Sciatic nerve (tissue), 2 donors: ENCODE measurements around the gene LRRC45. TPM values are rescaled to one million over a fixed set of nuclear protein-coding genes. Genes with fewer than 3 reads are reported as not detected.

Experiments
- ATAC-seq: fragments of 200-7000 bp; cut with Tn5 transposase; one replicate; pipeline ENCODE4 v1.9.1; 2020; ENCODE audit warnings: mild to moderate bottlenecking, moderate library complexity
- DNase-seq: peaks from one replicate; pipeline ENCODE4 v3.0.0-alpha.2; 2020; ENCODE audit warnings: low spot score
- intact Hi-C: fragments of 100-400 bp; cut with DNase I; formaldehyde crosslinking; loops from one replicate; pipeline ENCODE4 v1.14.2; 2022
- total RNA-seq: library from RNA; stranded (reverse); fragmentation: NEBNext Ultra II Directional; extraction: Animal tissue kit (Norgen Biotek cat#: 25700); gene quantifications from one replicate; pipeline ENCODE4 v1.2.1, GENCODE V29; 2021
- donor health status: DM: no; HTN: no; CAD: no.
- donor health status: DM: no; HTN: no; CAD: no.

Gene LRRC45
- total RNA-seq, 1 donor from 2014 or later = 8.6 TPM

GRCh38 chr17:82015311-82015971, 7.7 kb upstream of the LRRC45 start:
- DNase-seq = no peak
- intact Hi-C loops = no loop called here
- ATAC-seq = no peak

- no peak for ATAC-seq
- DNase-seq = no peak
- intact Hi-C loops = no loop called here
These were observed 6.8 kb upstream of the LRRC45 start for GRCh38 chr17:82016061-82016874.

GRCh38 chr17:82016875-82017459, 6.1 kb upstream of the LRRC45 start:
- intact Hi-C loops = no loop called here
- DNase-seq = no peak
- no peak for ATAC-seq

GRCh38 chr17:82017612-82018151, 5.4 kb upstream of the LRRC45 start:
- intact Hi-C loops = no loop called here
- DNase-seq (no peak), ATAC-seq (no peak)

- intact Hi-C loops = no loop called here
- ATAC-seq = no peak
- no peak for DNase-seq
These were observed 4.7 kb upstream of the LRRC45 start for GRCh38 chr17:82018152-82018988.

- no peak for DNase-seq
- no peak for ATAC-seq
- intact Hi-C loops = no loop called here
These were observed 4.0 kb upstream of the LRRC45 start for GRCh38 chr17:82018989-82019689.

GRCh38 chr17:82019690-82020571, 3.2 kb upstream of the LRRC45 start:
- no peak for ATAC-seq
- intact Hi-C loops = loop anchor here (1.0 kb wide), 1 partner anchor 61 kb away; no protein-coding TSS in a partner anchor
- no peak for DNase-seq

GRCh38 chr17:82020572-82021106, 2.5 kb upstream of the LRRC45 start:
- DNase-seq (no peak), ATAC-seq (no peak)
- intact Hi-C loops = loop anchor here (1.0 kb wide), 1 partner anchor 61 kb away; no protein-coding TSS in a partner anchor

- intact Hi-C loops = no loop called here
- DNase-seq (peak; percentile 85), ATAC-seq (peak; percentile 28)
These were observed 1.8 kb upstream of the LRRC45 start for GRCh38 chr17:82021107-82021899.

- ATAC-seq = no peak
- DNase-seq = no peak
- intact Hi-C loops = no loop called here
These were observed 1.2 kb upstream of the LRRC45 start for GRCh38 chr17:82021900-82022309.

- no peak for ATAC-seq
- intact Hi-C loops = no loop called here
- DNase-seq = no peak
These were observed 660 bp upstream of the LRRC45 start, which contains the start of gene CENPX for GRCh38 chr17:82022310-82022980. Gene CENPX (minus strand): TSS chr17:82022878. CDS start chr17:82022861, 17 bp downstream.

GRCh38 chr17:82023447-82024241, 539 bp downstream of the LRRC45 start:
- DNase-seq (no peak), ATAC-seq (no peak)
- intact Hi-C loops = no loop called here

GRCh38 chr17:82024859-82025258, 1.8 kb downstream of the LRRC45 start:
- ATAC-seq (no peak), DNase-seq (no peak)
- intact Hi-C loops = no loop called here

- no peak for DNase-seq
- no peak for ATAC-seq
- intact Hi-C loops = no loop called here
These were observed 2.4 kb downstream of the LRRC45 start for GRCh38 chr17:82025401-82026107.
